B cell (primary cell): Measurements from ENCODE around the gene SSC5D. TPM values are rescaled to one million over a fixed set of nuclear protein-coding genes. Genes with fewer than 3 reads are reported as not detected.

ENCODE experiments used
- ATAC-seq: fragments of 200-7000 bp; cut with Tn5 transposase; one replicate; pipeline ENCODE4 v1.10.0; 2021; ENCODE audit warnings: low read depth, mild to moderate bottlenecking, moderate number of reproducible peaks, moderate library complexity
- CTCF ChIA-PET: fragments of 350-600 bp; sonication (Branson Sonifier 250); formaldehyde crosslinking; loops from one replicate; lab custom pipeline; 2021; ENCODE audit warnings: antibody characterized with exemption, inconsistent platforms; lab: Charles Lee
- POLR2A ChIA-PET: fragments of 350-600 bp; sonication (Branson Sonifier 250); formaldehyde crosslinking; loops from one replicate; lab custom pipeline; 2021; ENCODE audit warnings: antibody characterized with exemption; lab: Charles Lee
- DNase-seq: peaks from one replicate; pipeline ENCODE4 v3.0.0; 2013
- H2AFZ ChIP-seq: 2 replicates; pipeline ENCODE4 v1.6.1; 2012; ENCODE audit warnings: mild to moderate bottlenecking, low read depth, low read length; ENCODE audit not compliant: insufficient read depth, poor library complexity, severe bottlenecking
- H3K27ac ChIP-seq, 2 donors: 1 replicate in 1 of 2; 2 replicates in 1 of 2; pipeline ENCODE4 v1.5.1; 2012 to 2013; ENCODE audit warnings: low read length in 2 of 2, mild to moderate bottlenecking in 2 of 2, moderate library complexity in 1 of 2
- H3K27me3 ChIP-seq, 4 experiments: fragments of 200-600 bp in 1 of 4; sonication (generic) in 1 of 4; replicated peaks in 1 of 4; 1 replicate in 2 of 4; 2 replicates in 2 of 4; pipeline versions ENCODE4 v1.6.1 to v1.7.0; 2013 to 2016; ENCODE audit warnings: low read length in 3 of 4, mild to moderate bottlenecking in 2 of 4, mixed read lengths in 1 of 4, moderate library complexity in 1 of 4; ENCODE audit not compliant: insufficient read depth in 4 of 4, control insufficient read depth in 3 of 4; ENCODE audit errors: control extremely low read depth in 1 of 4
- H3K36me3 ChIP-seq, 2 experiments: replicated peaks in 1 of 2; 1 replicate in 1 of 2; 2 replicates in 1 of 2; pipeline versions ENCODE4 v1.6.1 to v1.7.1; 2013; ENCODE audit warnings: low read length in 1 of 2; ENCODE audit not compliant: insufficient read depth in 2 of 2, control insufficient read depth in 1 of 2; ENCODE audit errors: control extremely low read depth in 1 of 2, extremely low read depth in 1 of 2
- H3K4me1 ChIP-seq, 2 donors: fragments of 200-600 bp in 1 of 2; sonication (generic) in 1 of 2; 1 replicate in 1 of 2; 2 replicates in 1 of 2; pipeline versions ENCODE4 v1.5.1 to v1.6.1; 2013 to 2017; ENCODE audit warnings: low read length in 2 of 2; ENCODE audit not compliant: control insufficient read depth in 2 of 2, insufficient read depth in 2 of 2
- H3K4me2 ChIP-seq: replicated peaks from 2 replicates; pipeline ENCODE3; 2012; ENCODE audit warnings: mild to moderate bottlenecking, low read depth, low read length; ENCODE audit not compliant: poor library complexity, severe bottlenecking
- H3K4me3 ChIP-seq, 5 experiments: fragments of 200-600 bp in 1 of 5; sonication (generic) in 1 of 5; 1 replicate in 3 of 5; 2 replicates in 2 of 5; pipeline versions ENCODE4 v1.5.1 to v1.7.0; 2011 to 2016; ENCODE audit warnings: low read length in 4 of 5, mild to moderate bottlenecking in 4 of 5, low read depth in 2 of 5, control low read depth in 1 of 5, moderate library complexity in 1 of 5; ENCODE audit not compliant: insufficient read depth in 1 of 5; ENCODE audit errors: control extremely low read depth in 1 of 5, extremely low read depth in 1 of 5
- H3K79me2 ChIP-seq: fragments of 200-600 bp; sonication (generic); one replicate; pipeline ENCODE4 v1.6.0; 2016; ENCODE audit warnings: low read length; ENCODE audit not compliant: control insufficient read depth, insufficient read depth
- H3K9ac ChIP-seq: fragments of 200-600 bp; sonication (generic); 2 replicates; pipeline ENCODE4 v1.6.1; 2017; ENCODE audit warnings: mild to moderate bottlenecking, low read length, moderate library complexity
- H3K9me3 ChIP-seq, 3 donors: one replicate each; pipeline versions ENCODE4 v1.6.1 to v1.7.1; 2013; ENCODE audit warnings: low read length in 2 of 3; ENCODE audit not compliant: control insufficient read depth in 2 of 3, insufficient read depth in 1 of 3; ENCODE audit errors: control extremely low read depth in 1 of 3
- H4K20me1 ChIP-seq: 2 replicates; pipeline ENCODE4 v1.6.0; 2012; ENCODE audit warnings: mild to moderate bottlenecking, low read length; ENCODE audit not compliant: insufficient read depth, control insufficient read depth, poor library complexity, severe bottlenecking
- H3K27ac Mint-ChIP-seq: one replicate; pipeline ENCODE4 v1.8.0; 2021; ENCODE audit warnings: mixed read lengths
- H3K27me3 Mint-ChIP-seq: one replicate; pipeline ENCODE4 v1.8.0; 2021; ENCODE audit warnings: mixed read lengths
- H3K4me1 Mint-ChIP-seq: one replicate; pipeline ENCODE4 v1.8.0; 2021; ENCODE audit warnings: mixed read lengths
- H3K4me3 Mint-ChIP-seq: one replicate; pipeline ENCODE4 v1.8.0; 2021; ENCODE audit warnings: mixed read lengths
- H3K9me3 Mint-ChIP-seq: one replicate; pipeline ENCODE4 v1.8.0; 2022; ENCODE audit warnings: mixed read lengths; ENCODE audit not compliant: insufficient read depth
- EZH2 ChIP-seq: IDR thresholded peaks from 2 replicates; pipeline ENCODE4 v1.6.1; 2012; ENCODE audit warnings: borderline replicate concordance, low read depth, mild to moderate bottlenecking, moderate library complexity, low read length; ENCODE audit not compliant: insufficient read depth, poor library complexity, severe bottlenecking
- WGBS: methylation state at CpG from one replicate; pipeline ENCODE4 v1.1.5; 2013; ENCODE audit warnings: missing lambda C conversion rate; ENCODE audit not compliant: insufficient coverage; 5-methylcytosine and 5-hydroxymethylcytosine counted together
- intact Hi-C: fragments of 100-400 bp; cut with micrococcal nuclease; formaldehyde crosslinking; loops from one replicate; pipeline ENCODE4 v1.10.0; 2022
- polyA plus RNA-seq: library from polyadenylated mRNA; depleted of rRNA; stranded (reverse); fragments of >200 nt; gene quantifications from 2 replicates; pipeline ENCODE4 v1.2.3, GENCODE V29; 2012
- total RNA-seq, 2 donors: library from RNA; stranded (reverse); fragments of 120-200 nt in 1 of 2; gene quantifications; 1 replicate in 1 of 2; 2 replicates in 1 of 2; pipeline versions ENCODE4 v1.2.3 to v1.2.4, GENCODE V29; 2013 to 2022
- TF ChIP-seq, protein P1 (sequence below): fragments of 200-600 bp; IDR thresholded peaks from one replicate; pipeline ENCODE4 v1.8.0; 2022; ENCODE audit warnings: antibody characterized with exemption, mild to moderate bottlenecking

SSC5D gene
- total and polyA plus RNA-seq, 2 donors (not counting 1 experiment from before 2014, with no cell fraction given), result 0.22 to 0.44 TPM

DNA sequence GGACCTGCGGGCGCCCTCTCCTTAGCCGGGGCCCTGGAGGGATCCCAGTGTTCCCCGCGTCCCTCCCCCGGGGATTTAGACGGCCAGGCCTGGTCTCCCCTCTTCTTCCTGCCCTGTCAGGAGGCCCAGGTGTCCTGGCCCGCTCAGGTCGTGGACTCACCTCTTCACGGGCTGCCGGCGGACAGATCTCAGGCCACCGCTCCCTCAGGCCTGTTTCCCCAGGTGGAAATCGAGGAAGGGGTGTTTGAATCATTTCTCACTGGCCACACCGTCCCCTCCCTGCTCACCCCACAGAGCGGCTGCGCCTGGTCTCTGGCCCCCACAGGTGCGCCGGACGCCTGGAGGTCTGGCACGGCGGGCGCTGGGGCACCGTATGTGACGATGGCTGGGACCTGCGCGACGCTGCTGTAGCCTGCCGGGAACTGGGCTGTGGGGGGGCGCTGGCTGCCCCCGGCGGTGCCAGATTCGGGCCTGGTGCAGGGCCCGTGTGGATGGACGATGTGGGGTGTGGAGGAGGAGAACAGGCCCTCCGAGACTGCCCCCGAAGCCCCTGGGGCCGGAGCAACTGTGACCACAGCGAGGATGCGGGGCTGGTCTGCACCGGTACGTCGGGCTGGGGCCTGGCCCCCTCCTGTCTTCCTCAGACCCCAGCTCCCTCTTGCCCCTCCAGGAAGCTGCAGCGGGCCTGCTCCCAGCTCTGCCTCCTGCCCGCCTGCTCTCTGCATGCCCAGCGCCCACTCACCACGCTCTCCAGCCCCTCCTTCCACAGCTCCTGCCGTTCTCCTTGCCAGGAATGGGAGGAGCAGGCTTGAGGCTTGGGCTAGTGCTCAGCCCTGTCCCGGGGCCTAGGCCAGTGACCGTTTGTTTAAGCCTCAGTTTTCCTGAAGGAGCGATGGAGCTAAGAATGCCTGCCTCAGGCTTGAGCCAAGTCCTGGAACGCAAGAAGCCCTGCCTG is 2.5 kb downstream of the SSC5D start:
- Mint-ChIP-seq H3K9me3 (no peaks in the 10 kb centered on the region), H3K27me3 (peaks cover 8% of the 10 kb centered on the region), H3K4me3 (no peak overlapping the region), H3K4me1 (peaks cover 4% of the 10 kb centered on the region), H3K27ac (no peak overlapping the region)
- Histone ChIP-seq H3K79me2 (no peaks in the 10 kb centered on the region), H3K27ac (no peak overlapping the region), H3K4me1 (peaks cover 0 to 2% of the 10 kb centered on the region in 2 donors), H3K9ac (no peak overlapping the region), H3K27me3 (peaks cover 0 to 35% (median 2%) of the 10 kb centered on the region in 4 experiments), H4K20me1 (no peaks in the 10 kb centered on the region), H3K9me3 (no peaks in the 10 kb centered on the region), H3K36me3 (no peaks in the 10 kb centered on the region), H3K4me2 (no peak overlapping the region), H2AFZ (no peak overlapping the region), H3K4me3 (no peak overlapping the region)
- no peak for TF ChIP-seq EZH2
- TF ChIP-seq, protein P1, sequence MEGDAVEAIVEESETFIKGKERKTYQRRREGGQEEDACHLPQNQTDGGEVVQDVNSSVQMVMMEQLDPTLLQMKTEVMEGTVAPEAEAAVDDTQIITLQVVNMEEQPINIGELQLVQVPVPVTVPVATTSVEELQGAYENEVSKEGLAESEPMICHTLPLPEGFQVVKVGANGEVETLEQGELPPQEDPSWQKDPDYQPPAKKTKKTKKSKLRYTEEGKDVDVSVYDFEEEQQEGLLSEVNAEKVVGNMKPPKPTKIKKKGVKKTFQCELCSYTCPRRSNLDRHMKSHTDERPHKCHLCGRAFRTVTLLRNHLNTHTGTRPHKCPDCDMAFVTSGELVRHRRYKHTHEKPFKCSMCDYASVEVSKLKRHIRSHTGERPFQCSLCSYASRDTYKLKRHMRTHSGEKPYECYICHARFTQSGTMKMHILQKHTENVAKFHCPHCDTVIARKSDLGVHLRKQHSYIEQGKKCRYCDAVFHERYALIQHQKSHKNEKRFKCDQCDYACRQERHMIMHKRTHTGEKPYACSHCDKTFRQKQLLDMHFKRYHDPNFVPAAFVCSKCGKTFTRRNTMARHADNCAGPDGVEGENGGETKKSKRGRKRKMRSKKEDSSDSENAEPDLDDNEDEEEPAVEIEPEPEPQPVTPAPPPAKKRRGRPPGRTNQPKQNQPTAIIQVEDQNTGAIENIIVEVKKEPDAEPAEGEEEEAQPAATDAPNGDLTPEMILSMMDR, result no peak
- intact Hi-C loops, result no loop called here
- ChIA-PET POLR2A (no interaction called here), CTCF (interaction anchor here (1.3 to 1.4 kb wide), 2 partner anchors 24 to 142 kb away, joined by 3 to 4 read pairs; no protein-coding TSS in a partner anchor)
- ATAC-seq, result no peak
- no peak for DNase-seq
- 82% methylated on average over 44 of the region's 52 CpGs for WGBS
